K562 (cell line): ENCODE measurements around the gene SLC18A3.

Experiments
- CREBBP ChIP-seq: IDR thresholded peaks from one replicate; pipeline ENCODE4 v1.6.1; 2012; ENCODE audit warnings: low read depth, mild to moderate bottlenecking, control low read depth, inconsistent platforms, low read length
- HNRNPH1 ChIP-seq: fragments of 200-400 bp; formaldehyde crosslinking; optimal IDR thresholded peaks from 2 replicates; pipeline ENCODE3; 2017; ENCODE audit warnings: low read depth, mild to moderate bottlenecking, low read length, moderate library complexity
- HNRNPK ChIP-seq: fragments of 200-400 bp; formaldehyde crosslinking; IDR thresholded peaks from one replicate; pipeline ENCODE4 v1.6.1; 2018; ENCODE audit warnings: mild to moderate bottlenecking, low read depth, low read length; ENCODE audit not compliant: poor library complexity, severe bottlenecking
- POLR2A ChIP-seq: fragments of 450-650 bp; conservative IDR thresholded peaks from 2 replicates; pipeline ENCODE4 v1.6.1; 2016
- RFX5 ChIP-seq: IDR thresholded peaks from 2 replicates; pipeline ENCODE4 v1.6.1; 2011; ENCODE audit warnings: low read depth, mild to moderate bottlenecking, improper control_type of control experiment, low read length
- TF ChIP-seq, protein P1 (sequence below): IDR thresholded peaks from 2 replicates; pipeline ENCODE4 v1.6.1; 2012; ENCODE audit warnings: low read depth, low read length, improper control_type of control experiment, borderline replicate concordance
- TF ChIP-seq, protein P2 (sequence below), 2 experiments: IDR thresholded peaks; 2 replicates each; pipeline ENCODE4 v1.6.1; 2012; ENCODE audit warnings: improper control_type of control experiment in 2 of 2, low read depth in 2 of 2, low read length in 2 of 2, borderline replicate concordance in 1 of 2
- TF ChIP-seq, protein P3 (sequence below), 3 experiments: IDR thresholded peaks in 2 of 3; conservative IDR thresholded peaks in 1 of 3; 2 replicates each; pipeline ENCODE4 v1.5.1; 2011 to 2012; ENCODE audit warnings: low read length in 3 of 3, mild to moderate bottlenecking in 3 of 3, control low read depth in 2 of 3, improper control_type of control experiment in 1 of 3, inconsistent platforms in 1 of 3, low read depth in 1 of 3, mixed read lengths in 1 of 3, moderate library complexity in 1 of 3; ENCODE audit not compliant: insufficient read depth in 2 of 3

DNA sequence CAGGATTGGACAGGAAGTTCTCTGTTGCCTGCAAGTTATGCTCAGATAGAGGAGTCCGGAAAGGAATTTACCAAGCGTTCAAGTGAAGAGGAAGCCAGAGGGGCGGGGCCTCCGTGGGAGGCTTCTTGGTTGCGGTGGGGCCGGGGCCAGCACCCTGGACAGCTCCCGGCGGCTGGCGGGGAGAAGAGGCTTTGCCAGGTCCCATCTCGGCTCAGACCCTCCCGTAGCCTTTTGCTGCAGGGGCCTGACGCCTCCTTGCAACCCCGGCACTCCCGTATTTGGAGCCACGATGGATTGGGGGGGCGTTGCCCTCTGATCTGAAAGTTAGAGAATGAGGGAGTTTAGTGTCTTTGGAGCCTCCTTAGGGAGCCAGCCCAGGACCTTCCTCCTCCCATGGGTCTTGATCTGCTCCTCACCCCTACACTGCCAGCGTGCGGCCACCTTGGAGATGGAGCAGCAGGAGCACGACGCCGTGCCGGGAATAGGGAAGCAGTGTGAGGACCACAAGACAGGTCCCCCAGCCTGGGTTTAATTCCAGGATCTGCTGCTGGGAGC lies 3.1 kb upstream of the SLC18A3 start:
- TF ChIP-seq, protein P1, sequence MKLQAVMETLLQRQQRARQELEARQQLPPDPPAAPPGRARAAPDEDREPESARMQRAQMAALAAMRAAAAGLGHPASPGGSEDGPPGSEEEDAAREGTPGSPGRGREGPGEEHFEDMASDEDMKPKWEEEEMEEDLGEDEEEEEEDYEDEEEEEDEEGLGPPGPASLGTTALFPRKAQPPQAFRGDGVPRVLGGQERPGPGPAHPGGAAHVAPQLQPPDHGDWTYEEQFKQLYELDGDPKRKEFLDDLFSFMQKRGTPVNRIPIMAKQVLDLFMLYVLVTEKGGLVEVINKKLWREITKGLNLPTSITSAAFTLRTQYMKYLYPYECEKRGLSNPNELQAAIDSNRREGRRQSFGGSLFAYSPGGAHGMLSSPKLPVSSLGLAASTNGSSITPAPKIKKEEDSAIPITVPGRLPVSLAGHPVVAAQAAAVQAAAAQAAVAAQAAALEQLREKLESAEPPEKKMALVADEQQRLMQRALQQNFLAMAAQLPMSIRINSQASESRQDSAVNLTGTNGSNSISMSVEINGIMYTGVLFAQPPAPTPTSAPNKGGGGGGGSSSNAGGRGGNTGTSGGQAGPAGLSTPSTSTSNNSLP, result no peak
- TF ChIP-seq CREBBP (no peak), HNRNPH1 (no peak), HNRNPK (no peak), RFX5 (no peak), POLR2A (no peak)
- TF ChIP-seq, protein P2, sequence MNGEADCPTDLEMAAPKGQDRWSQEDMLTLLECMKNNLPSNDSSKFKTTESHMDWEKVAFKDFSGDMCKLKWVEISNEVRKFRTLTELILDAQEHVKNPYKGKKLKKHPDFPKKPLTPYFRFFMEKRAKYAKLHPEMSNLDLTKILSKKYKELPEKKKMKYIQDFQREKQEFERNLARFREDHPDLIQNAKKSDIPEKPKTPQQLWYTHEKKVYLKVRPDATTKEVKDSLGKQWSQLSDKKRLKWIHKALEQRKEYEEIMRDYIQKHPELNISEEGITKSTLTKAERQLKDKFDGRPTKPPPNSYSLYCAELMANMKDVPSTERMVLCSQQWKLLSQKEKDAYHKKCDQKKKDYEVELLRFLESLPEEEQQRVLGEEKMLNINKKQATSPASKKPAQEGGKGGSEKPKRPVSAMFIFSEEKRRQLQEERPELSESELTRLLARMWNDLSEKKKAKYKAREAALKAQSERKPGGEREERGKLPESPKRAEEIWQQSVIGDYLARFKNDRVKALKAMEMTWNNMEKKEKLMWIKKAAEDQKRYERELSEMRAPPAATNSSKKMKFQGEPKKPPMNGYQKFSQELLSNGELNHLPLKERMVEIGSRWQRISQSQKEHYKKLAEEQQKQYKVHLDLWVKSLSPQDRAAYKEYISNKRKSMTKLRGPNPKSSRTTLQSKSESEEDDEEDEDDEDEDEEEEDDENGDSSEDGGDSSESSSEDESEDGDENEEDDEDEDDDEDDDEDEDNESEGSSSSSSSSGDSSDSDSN (IDR thresholded peaks at IDR 0.05; ENCODE audit: borderline replicate concordance in 1 of 2, low read depth in 2 of 2, low read length in 2 of 2), result no peak
- TF ChIP-seq, protein P3, sequence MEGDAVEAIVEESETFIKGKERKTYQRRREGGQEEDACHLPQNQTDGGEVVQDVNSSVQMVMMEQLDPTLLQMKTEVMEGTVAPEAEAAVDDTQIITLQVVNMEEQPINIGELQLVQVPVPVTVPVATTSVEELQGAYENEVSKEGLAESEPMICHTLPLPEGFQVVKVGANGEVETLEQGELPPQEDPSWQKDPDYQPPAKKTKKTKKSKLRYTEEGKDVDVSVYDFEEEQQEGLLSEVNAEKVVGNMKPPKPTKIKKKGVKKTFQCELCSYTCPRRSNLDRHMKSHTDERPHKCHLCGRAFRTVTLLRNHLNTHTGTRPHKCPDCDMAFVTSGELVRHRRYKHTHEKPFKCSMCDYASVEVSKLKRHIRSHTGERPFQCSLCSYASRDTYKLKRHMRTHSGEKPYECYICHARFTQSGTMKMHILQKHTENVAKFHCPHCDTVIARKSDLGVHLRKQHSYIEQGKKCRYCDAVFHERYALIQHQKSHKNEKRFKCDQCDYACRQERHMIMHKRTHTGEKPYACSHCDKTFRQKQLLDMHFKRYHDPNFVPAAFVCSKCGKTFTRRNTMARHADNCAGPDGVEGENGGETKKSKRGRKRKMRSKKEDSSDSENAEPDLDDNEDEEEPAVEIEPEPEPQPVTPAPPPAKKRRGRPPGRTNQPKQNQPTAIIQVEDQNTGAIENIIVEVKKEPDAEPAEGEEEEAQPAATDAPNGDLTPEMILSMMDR (IDR thresholded peaks at IDR 0.05 in 2 of 3, conservative IDR thresholded peaks at IDR 0.05 in 1 of 3; ENCODE audit: insufficient read depth in 2 of 3, low read depth in 1 of 3, low read length in 3 of 3), result no peak
